ENCODE results near the gene PAEP.
"Not testable (repeated sequence)": the region's sequence is repeated elsewhere in the genome, so short reads cannot be mapped to it uniquely, and the experiment has no call there.

PAEP gene

GRCh38 chr9:135526089-135526729, 35.3 kb upstream of the PAEP start:
- DNase-seq: no peak

GRCh38 chr9:135526730-135527571, 34.6 kb upstream of the PAEP start:
- DNase-seq: no peak

- not testable (repeated sequence) for DNase-seq
These were observed 32.6 kb upstream of the PAEP start for GRCh38 chr9:135528842-135529435.

DNA sequence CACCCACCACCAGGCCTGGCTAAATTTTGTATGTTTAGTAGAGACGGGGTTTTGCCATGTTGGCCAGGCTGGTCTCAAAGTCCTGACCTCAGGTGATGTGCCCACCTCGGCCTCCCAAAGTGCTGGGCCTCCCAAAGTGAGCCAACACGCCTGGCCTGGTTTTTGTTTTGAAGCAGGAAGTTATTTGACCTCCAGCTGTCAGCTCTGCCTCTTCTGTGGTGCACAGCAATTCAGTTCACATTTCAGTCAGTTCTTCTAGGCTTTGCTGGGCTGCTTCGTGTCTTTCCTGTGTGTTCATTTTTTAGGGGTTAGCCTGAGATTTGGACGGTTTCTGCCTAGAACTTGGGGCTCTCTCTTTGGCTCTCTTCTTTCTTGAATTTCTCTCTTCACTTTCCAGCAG, 31.4 kb upstream of the PAEP start:
- DNase-seq: no peak

- DNase-seq: no peak
These were observed 30.5 kb upstream of the PAEP start for GRCh38 chr9:135531096-135531495.

GRCh38 chr9:135533113-135533512, 28.4 kb upstream of the PAEP start:
- no peak for DNase-seq

DNA sequence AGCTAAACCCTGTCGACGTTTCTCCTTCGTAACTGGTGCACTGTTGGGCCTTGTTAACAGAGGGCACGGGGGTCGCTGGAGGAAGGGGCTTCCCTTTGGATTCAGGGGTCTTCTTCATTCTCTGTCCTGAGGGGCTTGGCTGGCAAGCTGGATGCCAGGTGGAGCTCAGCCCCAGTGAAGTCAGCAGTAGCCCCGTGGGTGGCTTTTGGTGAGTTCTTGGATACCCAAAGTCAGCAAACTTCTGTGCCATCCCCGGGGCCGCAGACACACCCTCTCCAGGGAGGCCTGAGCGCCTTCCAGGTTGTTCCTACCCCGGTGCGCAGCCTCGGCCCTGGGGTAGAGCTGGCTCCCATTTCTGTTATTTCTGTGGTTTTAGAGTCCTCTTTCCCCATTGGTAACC, 27.9 kb upstream of the PAEP start:
- DNase-seq: no peak

- DNase-seq: not testable (repeated sequence)
These were observed 27.3 kb upstream of the PAEP start for GRCh38 chr9:135534192-135534711.

- DNase-seq: not testable (repeated sequence)
These were observed 26.7 kb upstream of the PAEP start for GRCh38 chr9:135534826-135535225.

- not testable (repeated sequence) for DNase-seq
These were observed 25.9 kb upstream of the PAEP start for GRCh38 chr9:135535631-135536030.

DNA sequence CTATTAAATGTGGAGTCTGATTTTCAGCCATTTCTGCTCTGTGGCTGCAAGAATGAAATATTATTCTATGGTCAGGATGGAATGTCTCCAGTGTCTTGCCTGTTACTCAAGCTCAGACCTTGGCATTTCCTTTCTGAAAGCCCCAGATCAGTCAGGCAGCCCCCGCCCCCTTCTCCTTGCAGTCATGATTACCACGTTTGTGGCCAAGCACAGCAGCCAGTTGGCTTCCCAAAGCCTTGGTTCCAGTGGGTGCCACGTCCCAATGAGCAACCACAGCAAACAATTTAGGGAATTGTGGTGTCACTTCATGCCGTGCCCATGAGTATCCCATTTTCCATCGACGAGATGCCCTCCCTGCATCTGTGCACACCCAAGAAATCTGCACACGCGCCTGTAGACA, 25.3 kb upstream of the PAEP start:
- DNase-seq: no peak

- not testable (repeated sequence) for DNase-seq
These were observed 18.2 kb upstream of the PAEP start for GRCh38 chr9:135543262-135543894.

- no peak for DNase-seq
These were observed 16.4 kb upstream of the PAEP start for GRCh38 chr9:135544981-135545635.

DNA sequence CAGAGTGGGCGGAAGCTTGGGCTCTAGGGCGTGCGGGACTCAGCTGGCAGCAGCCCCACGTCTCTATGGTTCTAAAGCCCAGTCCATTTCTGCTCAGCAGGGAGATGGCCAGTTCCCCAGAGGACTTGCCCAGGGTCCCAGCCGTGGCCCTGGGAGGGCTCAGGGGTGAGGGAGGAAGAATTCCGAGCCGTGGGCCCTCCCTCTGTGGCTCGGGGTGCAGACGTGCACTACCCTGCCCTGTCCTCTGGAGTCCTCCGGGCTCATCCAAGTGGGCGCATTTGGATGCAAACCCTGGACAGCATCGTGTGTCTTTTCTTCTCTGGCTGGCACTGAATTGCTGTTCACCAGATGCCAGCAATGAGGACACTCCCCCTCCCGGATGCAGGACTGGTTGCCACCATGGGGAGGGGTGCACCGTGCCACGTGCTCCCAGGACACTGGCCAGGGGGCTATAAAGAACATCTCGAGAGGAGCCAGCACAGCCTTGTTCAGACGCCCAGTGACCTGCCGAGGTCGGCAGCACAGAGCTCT, 15.8 kb upstream of the PAEP start, which contains the start of gene OBP2A:
Gene OBP2A, plus strand, starts transcription at position 481 of the 531 bp plus-strand sequence. CDS start 55 bp downstream, outside the sequence.
- DNase-seq: not testable (repeated sequence)

DNA sequence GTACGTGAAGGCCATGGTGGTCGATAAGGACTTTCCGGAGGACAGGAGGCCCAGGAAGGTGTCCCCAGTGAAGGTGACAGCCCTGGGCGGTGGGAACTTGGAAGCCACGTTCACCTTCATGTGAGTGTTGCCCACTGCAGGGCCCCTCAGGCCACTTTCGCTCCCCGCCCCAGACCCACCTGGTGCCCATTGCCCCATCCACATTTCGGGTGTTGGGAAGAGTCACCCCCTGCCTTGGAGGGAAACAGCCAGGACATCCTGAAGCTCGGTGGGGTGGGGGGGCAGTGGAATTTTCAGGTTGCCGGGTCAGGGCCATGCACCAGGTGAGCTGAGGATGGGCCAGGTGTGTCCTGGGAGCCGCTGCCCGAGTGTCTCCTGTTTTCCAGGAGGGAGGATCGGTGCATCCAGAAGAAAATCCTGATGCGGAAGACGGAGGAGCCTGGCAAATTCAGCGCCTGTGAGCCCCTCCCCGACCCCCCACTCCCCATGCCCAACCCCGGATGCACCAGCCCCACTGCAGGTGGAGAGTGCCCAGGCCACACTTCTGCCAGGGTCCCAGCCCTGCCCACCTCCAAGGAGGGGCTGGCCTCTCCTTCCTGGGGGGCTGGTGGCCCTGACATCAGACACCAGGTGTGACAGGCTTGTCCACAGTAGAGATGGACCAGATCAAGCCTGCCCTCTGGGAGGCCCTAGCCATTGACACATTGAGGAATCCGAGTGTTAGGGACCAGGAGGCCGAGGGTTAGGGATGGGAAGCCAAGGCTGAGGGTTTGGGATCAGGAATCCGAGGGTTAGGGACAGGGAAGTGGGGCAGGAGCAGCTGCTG, 14.6 kb upstream of the PAEP start:
- DNase-seq: not testable (repeated sequence)

DNA sequence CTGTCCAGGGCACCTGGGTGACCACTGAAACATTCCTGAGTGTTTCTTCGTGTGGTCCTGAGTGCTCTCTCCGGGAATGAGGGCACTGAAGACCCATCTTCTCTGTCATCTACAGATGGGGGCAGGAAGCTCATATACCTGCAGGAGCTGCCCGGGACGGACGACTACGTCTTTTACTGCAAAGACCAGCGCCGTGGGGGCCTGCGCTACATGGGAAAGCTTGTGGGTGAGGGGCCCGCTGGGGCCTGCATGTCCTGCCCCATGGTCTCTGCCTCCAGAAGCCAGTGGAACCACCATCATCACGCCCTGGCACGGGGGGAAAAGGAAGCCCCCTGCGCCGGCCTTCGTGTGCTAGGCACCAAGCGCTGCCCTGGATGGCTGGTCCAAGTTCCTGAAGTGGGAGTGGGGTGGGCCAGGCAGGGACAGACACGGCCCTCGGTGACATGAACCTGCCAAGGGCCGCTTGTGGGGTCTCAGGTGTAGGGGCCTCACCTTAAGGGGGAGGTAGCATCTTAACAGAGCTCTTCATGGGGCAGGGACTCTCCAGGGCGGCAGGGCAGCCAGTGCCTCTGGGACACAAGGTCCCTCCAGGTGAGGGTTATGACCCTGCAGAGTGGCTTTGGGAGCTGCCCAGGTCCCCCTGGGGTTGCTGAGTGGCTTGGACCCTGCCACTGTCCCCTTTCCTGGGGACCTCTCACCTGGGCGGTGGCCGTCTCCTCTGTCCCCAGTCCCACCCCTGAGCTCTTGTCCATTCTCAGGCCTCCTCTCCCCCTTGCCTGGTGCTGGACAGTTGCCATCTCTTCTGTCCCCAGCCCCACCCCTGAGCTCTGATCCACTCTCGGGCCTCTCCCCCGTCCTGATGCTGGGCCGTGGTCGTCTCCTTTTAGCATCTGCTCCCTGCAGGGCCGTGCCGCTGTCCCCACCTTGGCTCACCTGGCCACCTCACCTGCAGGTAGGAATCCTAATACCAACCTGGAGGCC, 13.5 kb upstream of the PAEP start:
- no peak for DNase-seq

DNA sequence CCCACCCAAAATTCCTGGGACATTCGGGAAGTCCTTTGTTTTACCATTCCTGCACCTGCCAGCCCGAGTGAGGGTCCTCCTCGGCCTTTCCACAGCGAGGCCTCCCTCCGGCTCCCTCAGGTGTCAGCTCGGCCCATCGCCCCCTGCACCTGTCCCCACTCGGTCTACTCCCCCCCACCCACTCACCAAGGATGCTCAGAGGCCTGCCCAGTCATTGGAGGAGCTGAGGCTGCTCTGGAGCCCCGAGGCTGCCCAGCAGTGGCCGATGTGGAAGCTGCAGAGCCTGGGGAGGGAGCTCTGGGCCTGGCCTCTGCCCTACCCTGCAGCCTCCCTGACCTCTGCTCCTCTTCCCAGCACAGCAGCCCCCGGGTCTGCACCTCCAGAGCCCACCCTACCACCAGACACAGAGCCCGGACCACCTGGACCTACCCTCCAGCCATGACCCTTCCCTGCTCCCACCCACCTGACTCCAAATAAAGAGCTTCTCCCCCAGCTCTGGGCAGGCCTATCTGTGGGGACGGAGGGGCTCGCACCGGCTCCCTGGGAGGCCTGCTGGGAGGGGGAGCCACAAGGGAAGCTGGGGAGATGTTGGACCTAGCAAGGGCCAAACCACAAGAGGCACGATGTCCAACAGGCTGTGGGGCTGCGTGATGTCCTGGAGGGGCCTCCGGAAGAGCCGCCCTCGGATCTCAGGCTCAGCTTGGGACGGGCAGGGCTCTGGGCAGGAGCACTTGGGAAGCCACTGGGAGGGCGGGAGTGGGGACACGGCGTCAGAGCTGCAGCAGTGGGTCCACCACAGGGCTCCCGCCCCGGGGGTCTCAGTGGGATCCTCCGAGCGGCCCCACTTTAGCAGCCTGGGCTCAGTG, 11.8 kb upstream of the PAEP start:
- not testable (repeated sequence) for DNase-seq

GRCh38 chr9:135550344-135550918, 11.1 kb upstream of the PAEP start:
- DNase-seq: no peak
